ENCODE data around the gene PFKFB1.

Gene PFKFB1

GRCh38 chrX:54934890-54935289 is 59.1 kb downstream of the PFKFB1 start:
- TF ChIP-seq EZH2phosphoT487 (IDR thresholded peaks at IDR 0.05; ENCODE audit: borderline replicate concordance, low read length) = no peak
- TF ChIP-seq, protein P1, sequence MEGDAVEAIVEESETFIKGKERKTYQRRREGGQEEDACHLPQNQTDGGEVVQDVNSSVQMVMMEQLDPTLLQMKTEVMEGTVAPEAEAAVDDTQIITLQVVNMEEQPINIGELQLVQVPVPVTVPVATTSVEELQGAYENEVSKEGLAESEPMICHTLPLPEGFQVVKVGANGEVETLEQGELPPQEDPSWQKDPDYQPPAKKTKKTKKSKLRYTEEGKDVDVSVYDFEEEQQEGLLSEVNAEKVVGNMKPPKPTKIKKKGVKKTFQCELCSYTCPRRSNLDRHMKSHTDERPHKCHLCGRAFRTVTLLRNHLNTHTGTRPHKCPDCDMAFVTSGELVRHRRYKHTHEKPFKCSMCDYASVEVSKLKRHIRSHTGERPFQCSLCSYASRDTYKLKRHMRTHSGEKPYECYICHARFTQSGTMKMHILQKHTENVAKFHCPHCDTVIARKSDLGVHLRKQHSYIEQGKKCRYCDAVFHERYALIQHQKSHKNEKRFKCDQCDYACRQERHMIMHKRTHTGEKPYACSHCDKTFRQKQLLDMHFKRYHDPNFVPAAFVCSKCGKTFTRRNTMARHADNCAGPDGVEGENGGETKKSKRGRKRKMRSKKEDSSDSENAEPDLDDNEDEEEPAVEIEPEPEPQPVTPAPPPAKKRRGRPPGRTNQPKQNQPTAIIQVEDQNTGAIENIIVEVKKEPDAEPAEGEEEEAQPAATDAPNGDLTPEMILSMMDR (IDR thresholded peaks at IDR 0.05; ENCODE audit: low read depth, low read length, poor library complexity, severe bottlenecking) = no peak
- H3K36me3 ChIP-seq (ENCODE audit: control insufficient read depth, low read length) = no peaks in the 10 kb centered on the region
- H3K9me2 ChIP-seq (replicated peaks; ENCODE audit: control insufficient read depth, low read length) = no peaks in the 10 kb centered on the region
- H3F3A ChIP-seq (ENCODE audit: control insufficient read depth, insufficient read depth) = no peaks in the 10 kb centered on the region
- H3K9me3 ChIP-seq (ENCODE audit: control insufficient read depth, insufficient read depth, low read length) = no peaks in the 10 kb centered on the region
- no peaks in the 10 kb centered on the region for H4K20me1 ChIP-seq (ENCODE audit: control insufficient read depth, insufficient read depth, low read depth, low read length)
- no peak overlapping the region for H3K4me2 ChIP-seq (ENCODE audit: low read length)
- no peak overlapping the region for H3K27ac ChIP-seq (ENCODE audit: low read depth, low read length)
- no peaks in the 10 kb centered on the region for H3K4me1 ChIP-seq (ENCODE audit: control insufficient read depth, low read length)
- no peak overlapping the region for H3K4me3 ChIP-seq (ENCODE audit: low read length)
- no peaks in the 10 kb centered on the region for H3K27me3 ChIP-seq (ENCODE audit: control insufficient read depth, low read length)
- no peaks in the 10 kb centered on the region for H3K79me2 ChIP-seq (ENCODE audit: control insufficient read depth, low read length)

- no peaks in the 10 kb centered on the region for H3K4me1 ChIP-seq (ENCODE audit: control insufficient read depth, low read length)
- no peak overlapping the region for H3K4me3 ChIP-seq (ENCODE audit: low read length)
- H3K4me2 ChIP-seq (ENCODE audit: low read length) = no peak overlapping the region
- H3K79me2 ChIP-seq (ENCODE audit: control insufficient read depth, low read length) = no peaks in the 10 kb centered on the region
- H3K9me3 ChIP-seq (ENCODE audit: control insufficient read depth, insufficient read depth, low read length) = no peaks in the 10 kb centered on the region
- H3K9me2 ChIP-seq (replicated peaks; ENCODE audit: control insufficient read depth, low read length) = no peaks in the 10 kb centered on the region
- H3F3A ChIP-seq (ENCODE audit: control insufficient read depth, insufficient read depth) = no peaks in the 10 kb centered on the region
- TF ChIP-seq, protein P1 (IDR thresholded peaks at IDR 0.05; ENCODE audit: low read depth, low read length, poor library complexity, severe bottlenecking) = no peak
- no peak for TF ChIP-seq EZH2phosphoT487 (IDR thresholded peaks at IDR 0.05; ENCODE audit: borderline replicate concordance, low read length)
- H3K27ac ChIP-seq (ENCODE audit: low read depth, low read length) = no peak overlapping the region
- H4K20me1 ChIP-seq (ENCODE audit: control insufficient read depth, insufficient read depth, low read depth, low read length) = no peaks in the 10 kb centered on the region
- H3K36me3 ChIP-seq (ENCODE audit: control insufficient read depth, low read length) = no peaks in the 10 kb centered on the region
- no peaks in the 10 kb centered on the region for H3K27me3 ChIP-seq (ENCODE audit: control insufficient read depth, low read length)
These were observed 59.9 kb downstream of the PFKFB1 start for GRCh38 chrX:54934058-54934457.

GRCh38 chrX:54933150-54933826 is 60.7 kb downstream of the PFKFB1 start:
- no peaks in the 10 kb centered on the region for H3K79me2 ChIP-seq (ENCODE audit: control insufficient read depth, low read length)
- TF ChIP-seq, protein P1 (IDR thresholded peaks at IDR 0.05; ENCODE audit: low read depth, low read length, poor library complexity, severe bottlenecking) = no peak
- no peak for TF ChIP-seq EZH2phosphoT487 (IDR thresholded peaks at IDR 0.05; ENCODE audit: borderline replicate concordance, low read length)
- no peaks in the 10 kb centered on the region for H3K9me3 ChIP-seq (ENCODE audit: control insufficient read depth, insufficient read depth, low read length)
- H3K9me2 ChIP-seq (replicated peaks; ENCODE audit: control insufficient read depth, low read length) = no peaks in the 10 kb centered on the region
- H3K36me3 ChIP-seq (ENCODE audit: control insufficient read depth, low read length) = no peaks in the 10 kb centered on the region
- H4K20me1 ChIP-seq (ENCODE audit: control insufficient read depth, insufficient read depth, low read depth, low read length) = no peaks in the 10 kb centered on the region
- no peaks in the 10 kb centered on the region for H3K4me1 ChIP-seq (ENCODE audit: control insufficient read depth, low read length)
- no peaks in the 10 kb centered on the region for H3K27me3 ChIP-seq (ENCODE audit: control insufficient read depth, low read length)
- no peaks in the 10 kb centered on the region for H3F3A ChIP-seq (ENCODE audit: control insufficient read depth, insufficient read depth)
- no peak overlapping the region for H3K4me3 ChIP-seq (ENCODE audit: low read length)
- no peak overlapping the region for H3K27ac ChIP-seq (ENCODE audit: low read depth, low read length)
- H3K4me2 ChIP-seq (ENCODE audit: low read length) = no peak overlapping the region
